GM18526 (cell line): Measurements from ENCODE around the gene CINP.

Source experiments
- POLR2A ChIP-seq: IDR thresholded peaks from 3 replicates; pipeline ENCODE4 v1.6.1; 2011; ENCODE audit not compliant: insufficient read length; ENCODE audit errors: extremely low read depth

CINP gene

GRCh38 chr14:102333795-102334705 is 28.6 kb downstream of the CINP start:
- TF ChIP-seq POLR2A, result no peak

GRCh38 chr14:102333390-102333789 is 29.3 kb downstream of the CINP start:
- no peak for TF ChIP-seq POLR2A

GRCh38 chr14:102330806-102331205 is 31.9 kb downstream of the CINP start:
- TF ChIP-seq POLR2A, result no peak

- TF ChIP-seq POLR2A, result no peak
Measured at GRCh38 chr14:102326583-102326982, 36.1 kb downstream of the CINP start.

GRCh38 chr14:102325791-102326345 is 36.8 kb downstream of the CINP start:
- no peak for TF ChIP-seq POLR2A

- TF ChIP-seq POLR2A, result no peak
Measured at GRCh38 chr14:102323102-102323501, 39.6 kb downstream of the CINP start.

GRCh38 chr14:102321456-102322422 is 41.0 kb downstream of the CINP start:
- no peak for TF ChIP-seq POLR2A

- TF ChIP-seq POLR2A, result no peak
Measured at GRCh38 chr14:102320671-102321455, 41.8 kb downstream of the CINP start.

GRCh38 chr14:102320033-102320660 is 42.5 kb downstream of the CINP start:
- no peak for TF ChIP-seq POLR2A

- TF ChIP-seq POLR2A, result peak; percentile 59
Measured at GRCh38 chr14:102319351-102320032, 43.2 kb downstream of the CINP start, which contains the start of gene ZNF839. TSS of gene ZNF839 (plus strand) at chr14:102319746. CDS start at chr14:102319766, 20 bp downstream.

GRCh38 chr14:102318781-102319276 is 43.9 kb downstream of the CINP start:
- no peak for TF ChIP-seq POLR2A

- no peak for TF ChIP-seq POLR2A
Measured at GRCh38 chr14:102317564-102318248, 45.0 kb downstream of the CINP start.
